OCI-LY3 (cell line): ENCODE measurements around the gene LYZL1.

Experiments used
- H2AFZ ChIP-seq: fragments of 200-600, 300-600 bp; shearing (Covaris generic); 2 replicates; pipeline ENCODE4 v1.6.0; 2014; ENCODE audit warnings: antibody characterized with exemption, low read depth, low read length
- H3K27ac ChIP-seq: fragments of 200-600, 300-600 bp; sonication (generic); 2 replicates; pipeline ENCODE4 v1.5.1; 2014; ENCODE audit warnings: mild to moderate bottlenecking, low read length, moderate library complexity, mixed read lengths
- H3K27me3 ChIP-seq: fragments of 200-600, 300-600 bp; sonication (generic); 2 replicates; pipeline ENCODE4 v1.6.1; 2014; ENCODE audit warnings: low read depth, low read length, mixed read lengths
- H3K36me3 ChIP-seq: fragments of 200-600, 300-600 bp; sonication (generic); replicated peaks from 2 replicates; pipeline ENCODE3; 2014; ENCODE audit warnings: low read depth, low read length, mixed read lengths
- H3K4me1 ChIP-seq: fragments of 300-600, 200-600 bp; sonication (generic); 2 replicates; pipeline ENCODE4 v1.6.1; 2014; ENCODE audit warnings: low read length, mixed read lengths
- H3K4me2 ChIP-seq: fragments of 200-600, 300-600 bp; sonication (generic); 2 replicates; pipeline ENCODE4 v1.6.1; 2014; ENCODE audit warnings: low read length, mixed read lengths
- H3K4me3 ChIP-seq: fragments of 300-600, 200-600 bp; sonication (generic); 2 replicates; pipeline ENCODE4 v1.5.1; 2014; ENCODE audit warnings: antibody characterized with exemption, mild to moderate bottlenecking, low read length, moderate library complexity
- H3K79me2 ChIP-seq: fragments of 300-600, 200-600 bp; shearing (Covaris generic); 2 replicates; pipeline ENCODE4 v1.6.1; 2014; ENCODE audit warnings: mild to moderate bottlenecking, low read length, mixed read lengths
- H3K9ac ChIP-seq: fragments of 300-600, 200-600 bp; shearing (Covaris generic); 2 replicates; pipeline ENCODE4 v1.6.0; 2014; ENCODE audit warnings: mild to moderate bottlenecking, low read length, moderate library complexity
- H3K9me3 ChIP-seq: fragments of 200-600, 300-600 bp; shearing (Covaris generic); 2 replicates; pipeline ENCODE4 v1.6.1; 2014; ENCODE audit warnings: low read length, mixed read lengths; ENCODE audit not compliant: insufficient read depth
- H4K20me1 ChIP-seq: fragments of 200-600, 300-600 bp; sonication (generic); 2 replicates; pipeline ENCODE4 v1.6.1; 2016; ENCODE audit warnings: low read length, mixed read lengths; ENCODE audit not compliant: insufficient read depth
- CTCF ChIP-seq: fragments of 200-600, 300-600 bp; sonication (generic); IDR thresholded peaks from 2 replicates; pipeline ENCODE4 v1.5.1; 2014; ENCODE audit warnings: antibody characterized with exemption, low read length, low read depth
- EZH2phosphoT487 ChIP-seq: fragments of 200-600 bp; shearing (Covaris generic); IDR thresholded peaks from 2 replicates; pipeline ENCODE4 v1.6.1; 2018; ENCODE audit warnings: antibody characterized with exemption, mixed run types, low read depth

LYZL1 gene

GRCh38 chr10:29256019-29256418 lies 32.9 kb upstream of the LYZL1 start:
- no peak overlapping the region for H3K27ac ChIP-seq
- H4K20me1 ChIP-seq = no peaks in the 10 kb centered on the region
- no peaks in the 10 kb centered on the region for H3K79me2 ChIP-seq
- no peak overlapping the region for H3K4me2 ChIP-seq
- H3K9me3 ChIP-seq = no peaks in the 10 kb centered on the region
- no peak for TF ChIP-seq CTCF
- no peak for TF ChIP-seq EZH2phosphoT487
- H3K36me3 ChIP-seq = no peaks in the 10 kb centered on the region
- H2AFZ ChIP-seq = no peak overlapping the region
- H3K9ac ChIP-seq = no peak overlapping the region
- H3K4me1 ChIP-seq = no peaks in the 10 kb centered on the region
- H3K27me3 ChIP-seq = peaks cover 51% of the 10 kb centered on the region
- no peak overlapping the region for H3K4me3 ChIP-seq

- H3K27me3 ChIP-seq = peaks cover 51% of the 10 kb centered on the region
- no peaks in the 10 kb centered on the region for H3K36me3 ChIP-seq
- H2AFZ ChIP-seq = no peak overlapping the region
- H3K79me2 ChIP-seq = no peaks in the 10 kb centered on the region
- no peak overlapping the region for H3K4me3 ChIP-seq
- no peak overlapping the region for H3K9ac ChIP-seq
- no peak overlapping the region for H3K27ac ChIP-seq
- no peaks in the 10 kb centered on the region for H3K4me1 ChIP-seq
- TF ChIP-seq CTCF = no peak
- no peak for TF ChIP-seq EZH2phosphoT487
- H3K4me2 ChIP-seq = no peak overlapping the region
- H4K20me1 ChIP-seq = no peaks in the 10 kb centered on the region
- no peaks in the 10 kb centered on the region for H3K9me3 ChIP-seq
These were observed 32.3 kb upstream of the LYZL1 start for GRCh38 chr10:29256586-29256985.

DNA sequence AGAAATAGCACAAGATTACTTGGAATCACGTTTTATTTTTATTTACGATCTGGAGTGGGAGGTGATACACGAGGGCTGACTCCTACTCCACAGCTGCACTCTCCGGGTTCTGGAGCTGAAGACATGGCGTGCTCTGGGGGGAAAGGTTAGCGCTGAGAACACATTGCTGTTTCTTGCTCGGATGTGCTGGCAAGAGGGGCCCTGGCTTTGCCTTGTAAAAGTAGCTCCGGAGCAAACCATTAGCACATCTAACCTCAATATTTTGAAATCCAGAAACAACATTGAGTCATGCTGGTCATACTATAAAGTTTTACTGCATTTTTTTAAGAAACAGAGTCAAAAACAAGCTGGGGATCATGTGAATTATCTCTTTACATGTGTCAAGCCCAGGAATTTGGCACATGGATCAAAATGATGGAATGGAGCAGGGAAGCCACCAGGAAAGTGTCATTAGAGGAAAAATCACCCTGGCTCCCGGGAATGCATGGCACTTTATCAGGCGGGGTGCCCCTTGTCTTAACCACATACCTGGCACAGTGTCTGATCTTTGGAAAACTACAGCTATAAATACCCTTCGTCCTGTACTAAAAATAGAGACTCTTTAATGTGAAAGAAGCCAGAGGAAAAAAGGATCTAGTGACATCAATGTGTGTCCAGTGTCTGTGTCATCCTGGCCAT lies 31.6 kb upstream of the LYZL1 start:
- Histone ChIP-seq H3K27ac (no peak overlapping the region), H3K27me3 (peaks cover 47% of the 10 kb centered on the region)

DNA sequence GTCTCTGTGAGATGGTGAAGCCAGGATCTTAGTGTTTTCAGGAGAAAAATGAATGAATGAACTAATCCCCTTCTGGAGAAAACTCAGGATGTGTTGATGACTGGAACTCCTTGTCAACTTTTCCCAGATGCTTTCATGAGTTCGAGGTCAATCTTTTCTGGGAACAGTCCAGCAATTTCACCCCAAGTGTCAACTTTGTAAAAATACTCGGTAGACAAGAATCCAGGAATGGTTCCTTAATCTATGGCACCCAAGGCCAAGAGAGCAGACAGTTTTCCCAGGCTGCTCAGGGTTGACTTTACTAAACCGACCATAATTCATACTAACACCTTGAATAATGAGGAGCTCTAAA lies 31.1 kb upstream of the LYZL1 start:
- Histone ChIP-seq H3K4me3 (no peak overlapping the region), H3K4me1 (no peaks in the 10 kb centered on the region), H3K27ac (no peak overlapping the region), H4K20me1 (no peaks in the 10 kb centered on the region), H3K36me3 (no peaks in the 10 kb centered on the region), H3K9me3 (no peaks in the 10 kb centered on the region), H3K27me3 (peaks cover 42% of the 10 kb centered on the region), H3K9ac (no peak overlapping the region), H3K4me2 (no peak overlapping the region), H2AFZ (no peak overlapping the region), H3K79me2 (no peaks in the 10 kb centered on the region)
- TF ChIP-seq CTCF (no peak), EZH2phosphoT487 (no peak)

More for the DNA sequence above, 31.6 kb upstream of the LYZL1 start:
- no peaks in the 10 kb centered on the region for H3K9me3 ChIP-seq
- no peaks in the 10 kb centered on the region for H3K79me2 ChIP-seq
- H3K4me2 ChIP-seq = no peak overlapping the region
- no peaks in the 10 kb centered on the region for H4K20me1 ChIP-seq
- TF ChIP-seq EZH2phosphoT487 (no peak), CTCF (no peak)
- H3K4me1 ChIP-seq = no peaks in the 10 kb centered on the region
- H2AFZ ChIP-seq = no peak overlapping the region
- no peaks in the 10 kb centered on the region for H3K36me3 ChIP-seq
- no peak overlapping the region for H3K4me3 ChIP-seq
- no peak overlapping the region for H3K9ac ChIP-seq
